NCI-H146 treated with DMSO at 0.1 percent for 48 hours (cell line): ENCODE measurements around the gene ANKRD50.

Experiments
- DNase-seq: peaks from one replicate; lab custom pipeline; 2025; ENCODE audit not compliant: unreplicated experiment; lab: John Stamatoyannopoulos, UW

Gene ANKRD50

DNA sequence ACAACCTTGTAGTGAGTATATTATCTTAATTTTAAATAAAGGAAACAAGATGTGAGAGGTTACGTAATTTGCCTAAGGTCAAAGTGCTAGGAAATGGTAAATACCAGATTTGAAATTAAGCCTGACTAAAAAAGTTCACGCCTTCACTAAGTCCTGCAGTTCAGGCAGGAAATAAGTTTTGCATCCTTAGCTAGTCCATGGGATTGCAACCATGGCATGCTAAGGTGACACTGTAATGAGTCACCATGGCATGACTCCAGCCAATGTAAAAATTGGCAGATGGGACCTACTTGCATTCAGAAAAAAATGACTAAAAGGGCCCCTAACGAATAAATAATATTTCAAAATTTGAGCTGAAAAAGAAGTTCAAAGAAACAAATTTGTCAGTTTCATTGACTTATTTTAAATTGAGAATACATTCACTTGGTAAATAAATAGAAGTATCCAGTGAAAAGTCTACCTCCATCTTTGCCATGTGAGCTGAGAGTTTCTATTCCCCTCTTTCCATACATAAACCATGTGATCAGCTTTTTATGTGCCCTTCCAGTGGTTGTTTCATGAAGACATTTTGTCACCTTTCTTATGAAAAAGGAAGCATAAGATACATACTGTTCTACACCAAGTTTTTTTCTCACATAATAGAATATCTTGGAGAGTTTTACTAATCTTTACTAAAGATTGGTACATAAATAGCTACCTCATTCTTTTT, 72.4 kb downstream of the ANKRD50 start:
- no peak for DNase-seq

DNA sequence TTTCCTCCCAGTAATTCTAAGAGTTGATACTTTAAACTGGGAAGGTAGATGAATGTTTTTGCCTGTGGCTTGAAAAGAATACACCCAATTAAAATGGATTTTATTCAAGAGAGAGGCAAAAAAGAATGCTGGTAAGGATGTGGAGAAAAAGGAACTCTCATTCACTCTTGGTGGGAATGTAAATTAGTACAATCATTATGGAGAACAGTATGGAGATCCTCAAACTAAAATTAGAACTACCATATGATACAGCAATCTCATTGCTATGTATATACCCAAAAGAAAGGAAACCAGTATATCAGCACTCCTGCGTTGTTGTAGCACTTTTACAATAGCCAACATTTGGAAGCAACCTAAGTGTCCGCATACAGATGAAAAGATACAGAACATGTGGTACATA, 75.2 kb downstream of the ANKRD50 start:
- no peak for DNase-seq

- no peak for DNase-seq
Observed at GRCh38 chr4:124636788-124637187, 75.7 kb downstream of the ANKRD50 start.

DNA sequence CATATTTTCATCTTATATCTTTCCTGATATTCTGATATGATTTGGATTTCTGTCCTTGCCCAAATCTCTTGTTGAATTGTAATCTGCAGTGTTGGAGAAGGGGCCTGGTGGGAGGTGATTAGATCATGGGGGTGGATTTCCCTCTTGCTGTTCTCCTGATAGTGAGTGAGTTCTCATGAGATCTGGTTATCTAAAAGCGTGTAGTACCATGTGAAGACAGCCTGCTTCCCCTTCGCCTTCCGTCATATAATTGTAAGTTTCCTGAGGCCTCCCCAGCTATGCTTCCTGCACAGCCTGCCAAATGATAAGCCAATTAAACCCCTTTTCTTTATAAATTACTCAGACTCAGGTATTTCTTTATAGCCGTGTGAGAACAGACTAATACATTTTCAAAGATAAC, 77.2 kb downstream of the ANKRD50 start:
- DNase-seq, result no peak

DNA sequence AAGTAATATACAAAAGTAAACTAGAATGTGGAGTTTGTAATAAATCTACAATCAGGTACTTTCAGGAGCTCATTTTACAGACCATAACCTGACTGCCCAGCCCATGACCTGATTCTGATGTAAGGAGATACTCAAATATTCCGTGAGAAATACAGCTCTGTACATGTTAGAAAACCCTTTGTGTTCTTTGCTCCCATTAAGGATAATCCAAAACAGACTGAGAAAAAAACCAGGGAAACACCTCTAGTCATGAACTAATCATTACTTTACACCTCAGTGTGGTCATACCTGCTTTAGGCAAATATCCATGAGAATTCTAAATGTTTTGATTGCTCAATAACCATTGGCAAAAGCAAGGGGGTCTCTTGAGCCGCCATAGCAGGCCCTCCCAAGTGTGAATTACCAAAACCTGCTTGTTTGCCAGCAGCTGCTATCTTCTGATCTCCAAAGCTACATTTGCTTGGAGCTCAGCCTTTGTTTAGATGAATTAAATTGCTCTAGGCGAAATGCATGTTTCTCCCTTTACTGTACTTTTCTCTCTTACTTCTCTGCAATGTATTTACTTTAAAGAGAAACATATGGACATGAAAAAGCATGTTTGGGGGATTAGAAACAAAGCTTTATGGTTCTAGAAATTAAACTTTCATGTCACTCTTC, 79.1 kb downstream of the ANKRD50 start:
- no peak for DNase-seq

DNA sequence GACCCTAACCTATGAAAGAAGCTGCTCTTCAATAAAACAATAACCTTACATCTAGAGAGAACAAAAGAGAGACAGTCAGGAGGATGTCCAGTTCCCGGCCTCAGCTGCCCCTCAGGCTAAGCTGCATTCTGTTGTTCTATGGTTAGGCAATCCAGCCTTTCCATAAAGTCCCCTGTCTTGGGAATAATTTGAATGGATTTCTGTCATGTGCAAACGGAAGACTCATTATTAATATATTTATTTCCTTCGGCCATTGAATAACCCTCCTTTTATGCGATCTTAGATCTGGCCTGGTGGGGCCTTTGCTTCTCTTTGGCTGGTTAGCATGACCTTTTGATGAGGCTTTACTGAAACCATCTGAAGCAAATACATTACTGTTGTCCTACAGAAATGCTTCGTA, 80.1 kb downstream of the ANKRD50 start:
- no peak for DNase-seq

DNA sequence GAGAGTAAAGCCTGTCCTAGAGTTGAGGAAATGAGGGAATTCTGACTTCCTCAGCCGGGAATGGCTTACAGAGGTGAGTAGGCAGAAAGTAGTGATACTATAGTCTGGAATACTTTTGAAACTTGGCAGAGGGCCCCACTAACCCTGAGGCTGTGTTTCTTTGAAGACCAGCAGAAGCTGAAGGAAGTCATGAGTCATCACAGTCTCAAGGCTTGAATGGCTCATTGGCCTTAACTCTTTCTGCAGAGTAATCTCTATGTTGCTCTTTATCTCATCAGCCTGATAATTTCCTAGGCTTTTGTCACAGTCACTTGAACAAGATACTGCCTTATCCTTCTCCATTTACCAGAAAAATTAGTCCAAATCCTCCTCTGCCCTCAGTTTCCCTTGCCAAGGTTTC, 80.8 kb downstream of the ANKRD50 start:
- no peak for DNase-seq

GRCh38 chr4:124629681-124630080, 82.9 kb downstream of the ANKRD50 start:
- no peak for DNase-seq
